Measurements from ENCODE around the gene MAML3. TPM values are rescaled to one million over a fixed set of nuclear protein-coding genes. Genes with fewer than 3 reads are reported as not detected.
A peak's percentile ranks its signal among the peaks of the same experiment; 100 is the strongest.

Gene MAML3
- total RNA-seq, 1 experiment from 2014 or later: 12.1 TPM

- Mint-ChIP-seq H3K27me3 (ENCODE audit: insufficient read depth, unreplicated experiment) (no peaks in the 10 kb centered on the region), H3K9me3 (ENCODE audit: unreplicated experiment) (no peaks in the 10 kb centered on the region), H3K36me3 (ENCODE audit: insufficient read depth, unreplicated experiment) (no peaks in the 10 kb centered on the region), H3K27ac (ENCODE audit: unreplicated experiment) (no peak overlapping the region), H3K4me1 (ENCODE audit: low read depth, unreplicated experiment) (no peaks in the 10 kb centered on the region), H3K4me3 (ENCODE audit: unreplicated experiment) (no peak overlapping the region)
- Histone ChIP-seq H3K4me3 (ENCODE audit: low read depth, low read length) (no peak overlapping the region), H3K27me3 (replicated peaks; ENCODE audit: control insufficient read depth, insufficient read depth, low read length) (no peaks in the 10 kb centered on the region), H3K9me3 (no peaks in the 10 kb centered on the region), H3K4me1 (no peaks in the 10 kb centered on the region), H3K36me3 (ENCODE audit: control insufficient read depth, insufficient read depth, low read length) (no peaks in the 10 kb centered on the region)
- TF ChIP-seq CTCF (IDR thresholded peaks at IDR 0.05; ENCODE audit: insufficient read depth in 1 of 2, low read depth in 1 of 2, low read length in 1 of 2, severe bottlenecking in 1 of 2, unreplicated experiment in 1 of 2): no peak
- intact Hi-C loops (cut with micrococcal nuclease; ENCODE audit: unreplicated experiment): no loop called here
- DNase-seq: no peak
- ChIA-PET POLR2A (no interaction called here), CTCF (no interaction called here)
- no TSS peak for BruUV-seq (replicated peaks)
These were observed 384.6 kb downstream of the MAML3 start for GRCh38 chr4:139769364-139769763.

- H3K36me3 Mint-ChIP-seq (ENCODE audit: insufficient read depth, unreplicated experiment): no peaks in the 10 kb centered on the region
- no peaks in the 10 kb centered on the region for H3K27me3 Mint-ChIP-seq (ENCODE audit: insufficient read depth, unreplicated experiment)
- intact Hi-C loops (cut with micrococcal nuclease; ENCODE audit: unreplicated experiment): no loop called here
- no peaks in the 10 kb centered on the region for H3K36me3 ChIP-seq (ENCODE audit: control insufficient read depth, insufficient read depth, low read length)
- no TSS peak for BruUV-seq (replicated peaks)
- no peaks in the 10 kb centered on the region for H3K9me3 ChIP-seq
- no peaks in the 10 kb centered on the region for H3K4me1 ChIP-seq
- no peaks in the 10 kb centered on the region for H3K27me3 ChIP-seq (replicated peaks; ENCODE audit: control insufficient read depth, insufficient read depth, low read length)
- ChIA-PET CTCF (no interaction called here), POLR2A (no interaction called here)
- no peaks in the 10 kb centered on the region for H3K9me3 Mint-ChIP-seq (ENCODE audit: unreplicated experiment)
- no peaks in the 10 kb centered on the region for H3K4me1 Mint-ChIP-seq (ENCODE audit: low read depth, unreplicated experiment)
- no peak overlapping the region for H3K4me3 Mint-ChIP-seq (ENCODE audit: unreplicated experiment)
- H3K4me3 ChIP-seq (ENCODE audit: low read depth, low read length): no peak overlapping the region
- H3K27ac Mint-ChIP-seq (ENCODE audit: unreplicated experiment): no peak overlapping the region
- peak in 1 of 2 experiments; percentile 13 for TF ChIP-seq CTCF (IDR thresholded peaks at IDR 0.05; ENCODE audit: insufficient read depth in 1 of 2, low read depth in 1 of 2, low read length in 1 of 2, severe bottlenecking in 1 of 2, unreplicated experiment in 1 of 2)
- DNase-seq: peak in 1 of 2 experiments; percentile 30
These were observed 385.1 kb downstream of the MAML3 start for GRCh38 chr4:139768896-139769295.

DNA sequence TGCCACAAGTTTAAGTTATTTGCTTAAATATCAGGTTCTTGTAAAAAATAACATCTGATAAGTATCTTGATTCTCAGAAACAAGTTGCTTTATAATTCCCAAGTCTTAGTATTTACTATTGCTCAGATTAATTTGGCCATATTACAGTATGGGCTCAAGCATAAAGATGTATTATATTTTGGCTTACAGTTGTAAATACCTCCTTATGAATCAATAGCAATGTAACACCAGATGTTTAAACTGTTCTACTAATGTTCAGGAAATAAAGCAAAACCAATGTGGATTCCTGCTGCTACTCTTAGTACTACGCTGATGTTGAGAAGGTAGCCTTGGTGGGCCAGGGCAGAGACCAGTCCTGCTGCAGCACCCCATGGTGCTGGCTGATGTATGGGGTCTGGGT is 385.6 kb downstream of the MAML3 start:
- CTCF ChIA-PET: no interaction called here
- no peak for TF ChIP-seq CTCF (IDR thresholded peaks at IDR 0.05; ENCODE audit: insufficient read depth in 1 of 2, low read depth in 1 of 2, low read length in 1 of 2, severe bottlenecking in 1 of 2, unreplicated experiment in 1 of 2)
- POLR2A ChIA-PET: no interaction called here

More for the DNA sequence above, 385.6 kb downstream of the MAML3 start:
- no peak overlapping the region for H3K4me3 Mint-ChIP-seq (ENCODE audit: unreplicated experiment)
- intact Hi-C loops (cut with micrococcal nuclease; ENCODE audit: unreplicated experiment): no loop called here
- DNase-seq: no peak
- BruUV-seq (replicated peaks): no TSS peak
- H3K36me3 Mint-ChIP-seq (ENCODE audit: insufficient read depth, unreplicated experiment): no peaks in the 10 kb centered on the region
- no peaks in the 10 kb centered on the region for H3K9me3 Mint-ChIP-seq (ENCODE audit: unreplicated experiment)
- no peaks in the 10 kb centered on the region for H3K27me3 Mint-ChIP-seq (ENCODE audit: insufficient read depth, unreplicated experiment)
- no peaks in the 10 kb centered on the region for H3K36me3 ChIP-seq (ENCODE audit: control insufficient read depth, insufficient read depth, low read length)
- H3K4me1 ChIP-seq: no peaks in the 10 kb centered on the region
- no peaks in the 10 kb centered on the region for H3K27me3 ChIP-seq (replicated peaks; ENCODE audit: control insufficient read depth, insufficient read depth, low read length)
- H3K4me1 Mint-ChIP-seq (ENCODE audit: low read depth, unreplicated experiment): no peaks in the 10 kb centered on the region
- no peak overlapping the region for H3K4me3 ChIP-seq (ENCODE audit: low read depth, low read length)
- no peak overlapping the region for H3K27ac Mint-ChIP-seq (ENCODE audit: unreplicated experiment)
- no peaks in the 10 kb centered on the region for H3K9me3 ChIP-seq

All from Caco-2 (cell line).